ENCODE measurements around the gene OR9Q1.

DNA sequence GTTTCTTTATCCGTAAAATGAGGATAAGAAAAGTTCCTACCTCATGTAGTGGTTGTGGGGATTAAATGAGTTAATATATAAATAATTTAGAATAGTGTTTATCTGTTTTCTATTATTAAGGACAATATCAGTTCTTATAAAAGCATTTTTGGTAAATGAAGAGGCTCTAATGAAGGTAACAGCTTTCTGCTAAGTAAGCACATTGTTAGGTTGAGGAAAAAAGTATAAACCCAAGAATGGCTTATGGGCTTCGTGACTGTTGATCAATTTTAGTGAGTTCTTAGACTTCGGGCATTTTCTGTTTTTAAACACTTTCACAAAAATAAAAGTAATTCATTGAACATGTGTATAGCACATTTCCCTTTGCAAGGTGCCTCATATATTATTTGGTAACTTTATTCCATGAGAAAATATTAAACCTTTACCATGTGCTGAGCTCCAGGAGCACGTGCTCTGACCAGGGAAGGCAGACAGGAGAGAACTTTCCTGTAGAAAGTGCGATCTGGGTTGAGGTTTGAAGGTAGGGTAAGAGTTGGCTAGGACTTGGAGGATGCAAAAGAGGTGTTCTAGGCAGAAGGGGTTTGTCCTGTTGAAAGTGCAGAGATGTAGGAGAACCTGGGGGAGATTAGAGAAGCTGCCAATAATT, 153.9 kb downstream of the OR9Q1 start:
- TF ChIP-seq CHD2 (IDR thresholded peaks at IDR 0.05; ENCODE audit: low read length): no peak
- TF ChIP-seq, protein P1, sequence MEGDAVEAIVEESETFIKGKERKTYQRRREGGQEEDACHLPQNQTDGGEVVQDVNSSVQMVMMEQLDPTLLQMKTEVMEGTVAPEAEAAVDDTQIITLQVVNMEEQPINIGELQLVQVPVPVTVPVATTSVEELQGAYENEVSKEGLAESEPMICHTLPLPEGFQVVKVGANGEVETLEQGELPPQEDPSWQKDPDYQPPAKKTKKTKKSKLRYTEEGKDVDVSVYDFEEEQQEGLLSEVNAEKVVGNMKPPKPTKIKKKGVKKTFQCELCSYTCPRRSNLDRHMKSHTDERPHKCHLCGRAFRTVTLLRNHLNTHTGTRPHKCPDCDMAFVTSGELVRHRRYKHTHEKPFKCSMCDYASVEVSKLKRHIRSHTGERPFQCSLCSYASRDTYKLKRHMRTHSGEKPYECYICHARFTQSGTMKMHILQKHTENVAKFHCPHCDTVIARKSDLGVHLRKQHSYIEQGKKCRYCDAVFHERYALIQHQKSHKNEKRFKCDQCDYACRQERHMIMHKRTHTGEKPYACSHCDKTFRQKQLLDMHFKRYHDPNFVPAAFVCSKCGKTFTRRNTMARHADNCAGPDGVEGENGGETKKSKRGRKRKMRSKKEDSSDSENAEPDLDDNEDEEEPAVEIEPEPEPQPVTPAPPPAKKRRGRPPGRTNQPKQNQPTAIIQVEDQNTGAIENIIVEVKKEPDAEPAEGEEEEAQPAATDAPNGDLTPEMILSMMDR (IDR thresholded peaks at IDR 0.05; ENCODE audit: control extremely low read depth in 1 of 3, insufficient read depth in 1 of 3, low read depth in 1 of 3, low read length in 3 of 3): no peak
- TF ChIP-seq CBX8 (IDR thresholded peaks at IDR 0.05; ENCODE audit: borderline replicate concordance, low read depth, low read length): no peak
- no peak for TF ChIP-seq RNF2 (IDR thresholded peaks at IDR 0.05; ENCODE audit: borderline replicate concordance, low read depth, low read length, missing control alignments, poor library complexity, severe bottlenecking)
- TF ChIP-seq HDAC2 (IDR thresholded peaks at IDR 0.05; ENCODE audit: borderline replicate concordance in 1 of 2, low read depth in 2 of 2, low read length in 2 of 2): no peak
- TF ChIP-seq SP1 (IDR thresholded peaks at IDR 0.05; ENCODE audit: low read depth, low read length): no peak
- TF ChIP-seq NRF1 (IDR thresholded peaks at IDR 0.05; ENCODE audit: low read depth, low read length): no peak
- TF ChIP-seq CREB1 (IDR thresholded peaks at IDR 0.05): no peak
